ENCODE measurements around the gene DAP.

DAP gene

DNA sequence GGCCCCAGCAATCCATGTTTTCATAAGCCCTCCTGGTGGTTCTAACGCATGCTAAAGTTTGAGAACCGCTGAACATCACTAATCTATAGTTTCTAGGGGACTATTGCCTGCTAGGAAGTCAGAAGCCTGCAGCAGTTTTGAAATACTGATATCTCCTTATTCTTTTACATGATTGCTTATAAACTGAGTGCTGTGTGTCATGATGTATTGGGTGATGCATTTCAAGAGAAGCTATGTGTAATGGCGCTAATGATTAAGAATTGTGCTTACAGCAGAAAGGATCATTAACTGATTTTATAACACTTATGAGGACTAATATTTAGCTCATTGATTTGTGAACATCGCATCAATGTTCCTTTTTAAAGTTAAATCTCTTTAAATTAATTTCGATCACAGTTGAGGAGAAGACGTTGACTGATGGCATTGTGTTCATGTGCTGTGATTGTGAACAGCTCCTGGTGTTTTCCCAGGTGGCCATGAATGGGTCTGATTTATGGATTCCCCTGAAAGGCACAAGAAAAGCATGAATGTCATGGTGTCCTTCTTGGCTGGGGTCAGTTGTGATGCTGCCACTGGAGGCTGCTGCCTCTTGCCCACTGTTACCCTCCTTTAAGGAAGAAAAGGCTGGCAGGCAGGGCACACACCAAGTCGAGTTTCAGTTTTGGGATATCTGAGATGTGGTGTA, 12.0 kb upstream of the DAP start:
- no peak for TF ChIP-seq POLR2AphosphoS5 (IDR thresholded peaks at IDR 0.05; ENCODE audit: low read depth, low read length)

DNA sequence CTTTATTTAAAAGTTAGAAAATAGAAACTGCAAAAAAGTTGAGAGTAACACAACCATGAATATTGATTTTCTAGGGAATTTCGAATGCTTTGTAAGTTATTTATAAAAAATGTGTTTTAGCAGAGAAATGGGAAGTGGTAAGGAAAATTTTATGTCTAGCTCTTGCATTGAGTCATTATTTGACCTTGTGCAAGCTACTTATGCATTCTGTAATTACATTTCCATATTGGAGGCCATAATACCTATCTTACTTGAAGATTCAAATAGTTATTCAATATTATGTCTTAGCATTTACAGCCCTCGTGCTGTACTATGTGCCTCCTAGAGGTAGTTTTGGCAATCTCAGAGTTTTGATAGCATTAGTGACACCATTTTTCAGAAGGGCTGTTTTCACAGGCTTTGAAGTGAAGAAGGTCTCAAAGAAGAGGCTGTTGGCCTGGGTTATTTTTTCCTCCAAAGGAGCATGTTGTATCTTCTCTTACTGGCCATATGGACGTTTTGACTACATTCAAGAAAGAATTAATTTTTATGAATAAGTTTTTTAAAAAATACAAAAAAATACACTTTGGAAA, 7.4 kb upstream of the DAP start:
- TF ChIP-seq, protein P1, sequence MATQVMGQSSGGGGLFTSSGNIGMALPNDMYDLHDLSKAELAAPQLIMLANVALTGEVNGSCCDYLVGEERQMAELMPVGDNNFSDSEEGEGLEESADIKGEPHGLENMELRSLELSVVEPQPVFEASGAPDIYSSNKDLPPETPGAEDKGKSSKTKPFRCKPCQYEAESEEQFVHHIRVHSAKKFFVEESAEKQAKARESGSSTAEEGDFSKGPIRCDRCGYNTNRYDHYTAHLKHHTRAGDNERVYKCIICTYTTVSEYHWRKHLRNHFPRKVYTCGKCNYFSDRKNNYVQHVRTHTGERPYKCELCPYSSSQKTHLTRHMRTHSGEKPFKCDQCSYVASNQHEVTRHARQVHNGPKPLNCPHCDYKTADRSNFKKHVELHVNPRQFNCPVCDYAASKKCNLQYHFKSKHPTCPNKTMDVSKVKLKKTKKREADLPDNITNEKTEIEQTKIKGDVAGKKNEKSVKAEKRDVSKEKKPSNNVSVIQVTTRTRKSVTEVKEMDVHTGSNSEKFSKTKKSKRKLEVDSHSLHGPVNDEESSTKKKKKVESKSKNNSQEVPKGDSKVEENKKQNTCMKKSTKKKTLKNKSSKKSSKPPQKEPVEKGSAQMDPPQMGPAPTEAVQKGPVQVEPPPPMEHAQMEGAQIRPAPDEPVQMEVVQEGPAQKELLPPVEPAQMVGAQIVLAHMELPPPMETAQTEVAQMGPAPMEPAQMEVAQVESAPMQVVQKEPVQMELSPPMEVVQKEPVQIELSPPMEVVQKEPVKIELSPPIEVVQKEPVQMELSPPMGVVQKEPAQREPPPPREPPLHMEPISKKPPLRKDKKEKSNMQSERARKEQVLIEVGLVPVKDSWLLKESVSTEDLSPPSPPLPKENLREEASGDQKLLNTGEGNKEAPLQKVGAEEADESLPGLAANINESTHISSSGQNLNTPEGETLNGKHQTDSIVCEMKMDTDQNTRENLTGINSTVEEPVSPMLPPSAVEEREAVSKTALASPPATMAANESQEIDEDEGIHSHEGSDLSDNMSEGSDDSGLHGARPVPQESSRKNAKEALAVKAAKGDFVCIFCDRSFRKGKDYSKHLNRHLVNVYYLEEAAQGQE (IDR thresholded peaks at IDR 0.05; ENCODE audit: insufficient read depth in 1 of 2, low read depth in 2 of 2, low read length in 2 of 2), result no peak
- TF ChIP-seq TAF1 (IDR thresholded peaks at IDR 0.05; ENCODE audit: borderline replicate concordance, insufficient read depth, low read length), result no peak
- TF ChIP-seq POLR2AphosphoS5 (IDR thresholded peaks at IDR 0.05; ENCODE audit: low read depth, low read length), result no peak
- TF ChIP-seq FOXP2 (optimal IDR thresholded peaks at IDR 0.05; ENCODE audit: borderline replicate concordance, extremely low read depth, extremely low read length, insufficient read depth), result no peak
- TF ChIP-seq SIN3A (IDR thresholded peaks at IDR 0.05; ENCODE audit: borderline replicate concordance, insufficient read depth, low read length), result no peak

DNA sequence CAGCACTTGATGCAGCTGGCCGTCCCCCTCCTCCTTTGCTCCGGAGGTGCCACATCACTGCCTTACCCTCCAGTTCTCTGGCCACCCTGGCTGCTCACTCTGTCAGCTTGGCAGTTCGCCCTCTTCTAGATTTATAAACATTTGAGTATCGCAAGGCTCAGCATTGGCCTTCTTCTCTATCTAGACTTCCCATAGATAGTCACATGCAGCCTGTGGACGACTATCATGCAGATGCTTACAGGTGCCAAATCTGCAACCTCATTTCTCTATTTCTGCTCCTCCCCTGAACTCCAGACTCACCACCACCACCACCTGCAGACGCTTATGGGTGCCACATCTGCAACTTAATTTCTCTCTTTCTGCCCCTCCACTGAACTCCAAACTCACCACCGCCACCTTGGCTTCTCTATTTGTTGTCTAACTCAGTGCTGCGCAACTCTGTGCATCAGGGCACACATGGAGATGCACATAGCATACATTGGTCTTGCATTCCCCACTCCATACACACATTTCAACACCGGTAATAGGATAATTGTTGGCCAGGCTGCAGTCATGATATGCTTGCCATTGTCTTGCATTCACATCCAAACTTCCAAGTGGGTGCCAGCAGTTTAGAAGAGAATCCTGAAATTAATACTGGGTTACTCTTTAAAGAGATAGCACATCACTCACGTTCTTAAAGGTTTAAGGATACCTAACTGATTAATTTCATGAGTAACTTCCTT, 1.9 kb upstream of the DAP start:
- TF ChIP-seq POLR2AphosphoS5 (IDR thresholded peaks at IDR 0.05; ENCODE audit: low read depth, low read length), result no peak
- TF ChIP-seq TAF1 (IDR thresholded peaks at IDR 0.05; ENCODE audit: borderline replicate concordance, insufficient read depth, low read length), result no peak
- TF ChIP-seq, protein P1 (IDR thresholded peaks at IDR 0.05; ENCODE audit: insufficient read depth in 1 of 2, low read depth in 2 of 2, low read length in 2 of 2), result no peak
- no peak for TF ChIP-seq FOXP2 (optimal IDR thresholded peaks at IDR 0.05; ENCODE audit: borderline replicate concordance, extremely low read depth, extremely low read length, insufficient read depth)
- TF ChIP-seq SIN3A (IDR thresholded peaks at IDR 0.05; ENCODE audit: borderline replicate concordance, insufficient read depth, low read length), result no peak

DNA sequence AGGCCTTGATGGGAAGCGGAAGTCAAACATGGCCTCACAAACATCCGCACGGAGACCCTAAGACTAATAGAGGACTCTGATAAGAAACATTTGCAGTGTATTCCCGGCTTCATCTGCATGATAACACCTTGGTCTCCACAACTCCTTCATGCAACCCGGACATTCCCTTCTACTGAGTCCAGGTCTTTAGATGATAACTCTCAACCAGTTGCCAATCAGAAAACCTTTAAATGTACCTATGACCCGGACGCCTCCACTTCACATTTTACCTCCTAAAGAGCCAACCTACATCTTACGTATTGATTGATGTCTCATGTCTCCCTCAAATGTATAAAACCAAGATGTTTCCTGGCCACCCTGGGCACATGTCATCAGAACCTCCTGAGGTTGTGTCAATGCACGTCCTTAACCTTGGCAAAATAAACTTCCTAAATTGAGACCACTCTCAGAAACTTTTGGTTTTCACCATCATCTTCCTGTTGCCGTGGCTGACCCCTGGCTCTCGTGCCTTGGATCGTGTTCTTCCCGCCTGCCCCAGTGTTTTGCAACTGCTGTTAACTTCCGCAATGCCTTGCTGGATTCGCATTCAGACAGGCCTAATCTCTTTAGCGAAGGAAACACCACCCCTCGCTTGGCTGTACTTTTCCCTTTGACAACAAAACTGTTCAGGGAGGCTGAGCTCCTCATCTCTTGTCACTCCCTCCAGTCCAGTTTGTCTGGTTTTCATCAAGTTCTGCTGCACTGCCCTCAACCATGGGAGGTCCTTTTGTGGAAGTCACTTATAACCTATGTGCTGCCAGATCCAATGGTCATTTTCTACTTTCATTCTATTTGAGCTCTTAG, 1.1 kb upstream of the DAP start:
- TF ChIP-seq POLR2AphosphoS5 (IDR thresholded peaks at IDR 0.05; ENCODE audit: low read depth, low read length), result no peak
- TF ChIP-seq TAF1 (IDR thresholded peaks at IDR 0.05; ENCODE audit: borderline replicate concordance, insufficient read depth, low read length), result no peak
- no peak for TF ChIP-seq FOXP2 (optimal IDR thresholded peaks at IDR 0.05; ENCODE audit: borderline replicate concordance, extremely low read depth, extremely low read length, insufficient read depth)
- no peak for TF ChIP-seq SIN3A (IDR thresholded peaks at IDR 0.05; ENCODE audit: borderline replicate concordance, insufficient read depth, low read length)
- TF ChIP-seq, protein P1 (IDR thresholded peaks at IDR 0.05; ENCODE audit: insufficient read depth in 1 of 2, low read depth in 2 of 2, low read length in 2 of 2), result no peak

DNA sequence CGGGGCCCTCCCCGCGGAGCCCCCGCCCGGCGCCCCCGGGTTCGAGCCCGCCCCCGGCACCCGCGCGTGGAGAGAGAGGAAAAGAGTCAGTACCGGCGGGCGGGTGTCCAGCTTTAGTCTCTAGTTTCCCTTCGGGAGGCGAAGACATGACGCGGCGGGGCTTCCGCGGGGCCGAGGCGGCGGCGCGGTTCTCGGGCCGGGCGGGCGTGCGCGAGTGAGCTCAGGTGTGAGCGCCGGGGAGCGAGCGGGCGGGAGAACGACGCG, 181 bp downstream of the DAP start:
- no peak for TF ChIP-seq SIN3A (IDR thresholded peaks at IDR 0.05; ENCODE audit: borderline replicate concordance, insufficient read depth, low read length)
- TF ChIP-seq, protein P1 (IDR thresholded peaks at IDR 0.05; ENCODE audit: insufficient read depth in 1 of 2, low read depth in 2 of 2, low read length in 2 of 2), result no peak
- TF ChIP-seq POLR2AphosphoS5 (IDR thresholded peaks at IDR 0.05; ENCODE audit: low read depth, low read length), result no peak
- no peak for TF ChIP-seq FOXP2 (optimal IDR thresholded peaks at IDR 0.05; ENCODE audit: borderline replicate concordance, extremely low read depth, extremely low read length, insufficient read depth)
- no peak for TF ChIP-seq TAF1 (IDR thresholded peaks at IDR 0.05; ENCODE audit: borderline replicate concordance, insufficient read depth, low read length)
